SK-N-MC (cell line): ENCODE data around the gene TDRKH.

ENCODE experiments used
- EZH2 ChIP-seq: fragments of 200-600 bp; sonication (generic); IDR thresholded peaks from one replicate; pipeline ENCODE4 v1.6.1; 2017; ENCODE audit warnings: antibody characterized with exemption
- FOXP2 ChIP-seq: optimal IDR thresholded peaks from 2 replicates; pipeline ENCODE3; 2011; ENCODE audit warnings: mild to moderate bottlenecking, moderate library complexity; ENCODE audit not compliant: insufficient read depth; ENCODE audit errors: extremely low read length, control extremely low read depth
- POLR2AphosphoS5 ChIP-seq: IDR thresholded peaks from 2 replicates; pipeline ENCODE4 v1.6.1; 2012; ENCODE audit warnings: mild to moderate bottlenecking, low read depth, low read length, borderline replicate concordance

- TF ChIP-seq EZH2 (no peak), POLR2AphosphoS5 (no peak), FOXP2 (no peak)
These were observed 13.6 kb downstream of the TDRKH start for GRCh38 chr1:151776665-151777062.
